Measurements from ENCODE around the gene CDH26. TPM values are rescaled to one million over a fixed set of nuclear protein-coding genes. Genes with fewer than 3 reads are reported as not detected.
A peak's percentile ranks its signal among the peaks of the same experiment; 100 is the strongest.

The CDH26 gene
- total and polyA plus RNA-seq, 2 donors (not counting 3 experiments of a cell fraction or from before 2014, with no cell fraction given): 0.01 TPM; not detected in 1

GRCh38 chr20:59933849-59934585 is 24.2 kb upstream of the CDH26 start:
- FAIRE-seq (peak; percentile 24), DNase-seq (ENCODE audit: low read depth, low spot score) (peak; percentile 56)
- TF ChIP-seq CTCF (IDR thresholded peaks at IDR 0.05; ENCODE audit: extremely low read depth in 1 of 2, insufficient read depth in 1 of 2, low read depth in 1 of 2, low read length in 2 of 2) (peak; percentile 93 to 94), POLR2A (IDR thresholded peaks at IDR 0.05; ENCODE audit: low read depth, low read length) (no peak)
- no peak overlapping the region for H3K9ac ChIP-seq (replicated peaks; ENCODE audit: extremely low read depth, insufficient read depth, low read length)
- H3K4me3 ChIP-seq (replicated peaks in 1 of 3; ENCODE audit: insufficient read depth in 1 of 3, low read depth in 1 of 3, low read length in 3 of 3): peak overlapping the region in 2 of 3 experiments; percentile 43 to 55
- POLR2A ChIA-PET: interaction anchor here (1.0 kb wide), 1 partner anchor 21 kb away, joined by 3 read pairs; no protein-coding TSS in a partner anchor
- no peaks in the 10 kb centered on the region for H4K20me1 ChIP-seq (replicated peaks; ENCODE audit: control insufficient read depth, extremely low read depth, insufficient read depth, low read length)
- BruUV-seq (replicated peaks): no TSS peak
- intact Hi-C loops (cut with micrococcal nuclease) (no loop called here), dilution Hi-C loops (cut with MboI; ENCODE audit: extremely low pct_ligation_motif_present, low sequenced_read_pairs) (no loop called here)
- H3K27ac ChIP-seq (ENCODE audit: insufficient read depth, low read depth, low read length): no peak overlapping the region
- peaks cover under 1 to 2% of the 10 kb centered on the region in 2 experiments for H3K27me3 ChIP-seq (ENCODE audit: control insufficient read depth in 2 of 2, insufficient read depth in 2 of 2, low read length in 2 of 2)
- CTCF ChIA-PET: interaction anchor here (1.0 to 2.6 kb wide), 9 partner anchors 9 to 60 kb away, joined by 3 to 28 read pairs (median 6); no protein-coding TSS in a partner anchor
- H3K4me2 ChIP-seq (ENCODE audit: insufficient read depth, low read length): peak overlapping the region; percentile 83
- no peaks in the 10 kb centered on the region for H3K9me1 ChIP-seq (replicated peaks; ENCODE audit: control insufficient read depth, extremely low read depth, insufficient read depth, low read length)
- no peaks in the 10 kb centered on the region for H3K9me3 ChIP-seq (replicated peaks; ENCODE audit: control insufficient read depth, insufficient read depth, low read length)
- H3K36me3 ChIP-seq (ENCODE audit: control insufficient read depth in 2 of 2, extremely low read depth in 1 of 2, insufficient read depth in 2 of 2, low read length in 2 of 2): no peaks in the 10 kb centered on the region
- H3K4me1 ChIP-seq (ENCODE audit: control insufficient read depth, extremely low read depth, insufficient read depth, low read length): peaks cover 3% of the 10 kb centered on the region
- peak overlapping the region; percentile 90 for H2AFZ ChIP-seq (ENCODE audit: low read depth, low read length)
- peaks cover 4% of the 10 kb centered on the region for H3K79me2 ChIP-seq (ENCODE audit: control insufficient read depth, insufficient read depth, low read length)

- no TSS peak for BruUV-seq (replicated peaks)
- Histone ChIP-seq H2AFZ (ENCODE audit: low read depth, low read length) (no peak overlapping the region), H3K9me1 (replicated peaks; ENCODE audit: control insufficient read depth, extremely low read depth, insufficient read depth, low read length) (no peaks in the 10 kb centered on the region), H3K36me3 (ENCODE audit: control insufficient read depth in 2 of 2, extremely low read depth in 1 of 2, insufficient read depth in 2 of 2, low read length in 2 of 2) (no peaks in the 10 kb centered on the region), H3K9me3 (replicated peaks; ENCODE audit: control insufficient read depth, insufficient read depth, low read length) (no peaks in the 10 kb centered on the region), H3K9ac (replicated peaks; ENCODE audit: extremely low read depth, insufficient read depth, low read length) (no peak overlapping the region), H3K27ac (ENCODE audit: insufficient read depth, low read depth, low read length) (no peak overlapping the region), H4K20me1 (replicated peaks; ENCODE audit: control insufficient read depth, extremely low read depth, insufficient read depth, low read length) (no peaks in the 10 kb centered on the region), H3K4me3 (replicated peaks in 1 of 3; ENCODE audit: insufficient read depth in 1 of 3, low read depth in 1 of 3, low read length in 3 of 3) (no peak overlapping the region), H3K4me1 (ENCODE audit: control insufficient read depth, extremely low read depth, insufficient read depth, low read length) (peaks cover 7% of the 10 kb centered on the region), H3K4me2 (ENCODE audit: insufficient read depth, low read length) (no peak overlapping the region), H3K79me2 (ENCODE audit: control insufficient read depth, insufficient read depth, low read length) (peaks cover 6% of the 10 kb centered on the region), H3K27me3 (ENCODE audit: control insufficient read depth in 2 of 2, insufficient read depth in 2 of 2, low read length in 2 of 2) (peaks cover 0 to 2% of the 10 kb centered on the region in 2 experiments)
- TF ChIP-seq CTCF (IDR thresholded peaks at IDR 0.05; ENCODE audit: extremely low read depth in 1 of 2, insufficient read depth in 1 of 2, low read depth in 1 of 2, low read length in 2 of 2) (no peak), POLR2AphosphoS5 (IDR thresholded peaks at IDR 0.05; ENCODE audit: insufficient read depth, low read depth, low read length) (no peak), JUN (IDR thresholded peaks at IDR 0.05; ENCODE audit: borderline replicate concordance, insufficient read depth, insufficient read length, low read depth) (no peak), MYC (IDR thresholded peaks at IDR 0.05; ENCODE audit: low read depth, low read length) (no peak), POLR2A (IDR thresholded peaks at IDR 0.05; ENCODE audit: low read depth, low read length) (no peak), MAX (IDR thresholded peaks at IDR 0.05; ENCODE audit: insufficient read depth, insufficient read length) (no peak), FOS (IDR thresholded peaks at IDR 0.05; ENCODE audit: borderline replicate concordance, insufficient read depth, low read length) (no peak), EZH2 (IDR thresholded peaks at IDR 0.05; ENCODE audit: borderline replicate concordance, low read depth, low read length, severe bottlenecking) (no peak), GATA2 (IDR thresholded peaks at IDR 0.05; ENCODE audit: insufficient read depth, insufficient read length, low read depth, low read length) (no peak)
- ChIA-PET CTCF (interaction anchor here (1.3 to 2.6 kb wide), 5 partner anchors 9 to 61 kb away, joined by 4 to 28 read pairs (median 7); no protein-coding TSS in a partner anchor), POLR2A (interaction anchor here (1.0 kb wide), 1 partner anchor 19 kb away, joined by 3 read pairs; no protein-coding TSS in a partner anchor)
- dilution Hi-C loops (cut with MboI; ENCODE audit: extremely low pct_ligation_motif_present, low sequenced_read_pairs): no loop called here
- DNase-seq (ENCODE audit: low read depth, low spot score) (no peak), FAIRE-seq (no peak)
- intact Hi-C loops (cut with micrococcal nuclease): no loop called here
Observed at GRCh38 chr20:59935457-59936185, 22.6 kb upstream of the CDH26 start.

Data from endothelial cell of umbilical vein (primary cell).